ENCODE results near the gene NMNAT1.

The NMNAT1 gene

GRCh38 chr1:9905010-9905409, 38.3 kb upstream of the NMNAT1 start:
- Histone ChIP-seq H3K18ac (ENCODE audit: low read length) (no peak overlapping the region), H3K9me3 (replicated peaks in 1 of 2; ENCODE audit: control insufficient read depth in 2 of 2, insufficient read depth in 1 of 2, low read depth in 1 of 2, low read length in 2 of 2) (no peaks in the 10 kb centered on the region), H3K4me3 (ENCODE audit: low read length in 2 of 2) (no peak overlapping the region), H3K4ac (ENCODE audit: low read length) (no peak overlapping the region), H2AFZ (ENCODE audit: low read length) (no peak overlapping the region), H3K36me3 (replicated peaks in 1 of 2; ENCODE audit: control insufficient read depth in 2 of 2, insufficient read depth in 2 of 2, low read length in 2 of 2) (no peaks in the 10 kb centered on the region), H2BK5ac (ENCODE audit: low read length) (no peak overlapping the region), H3K4me2 (ENCODE audit: insufficient read depth, low read length, poor library complexity, severe bottlenecking) (no peak overlapping the region), H2BK15ac (ENCODE audit: low read length) (no peak overlapping the region), H2AK5ac (ENCODE audit: low read depth, low read length) (no peak overlapping the region), H3K4me1 (ENCODE audit: control insufficient read depth in 2 of 2, insufficient read depth in 1 of 2, low read depth in 1 of 2, low read length in 2 of 2) (peaks cover 3 to 8% of the 10 kb centered on the region in 2 donors), H3K79me1 (ENCODE audit: low read depth, low read length) (peaks cover 6% of the 10 kb centered on the region), H4K91ac (ENCODE audit: low read depth, low read length, poor library complexity) (no peak overlapping the region), H3K23ac (ENCODE audit: low read depth, low read length, poor library complexity) (no peak overlapping the region), H3K27me3 (ENCODE audit: control insufficient read depth in 3 of 3, insufficient read depth in 3 of 3, low read depth in 1 of 3, low read length in 3 of 3) (no peaks in the 10 kb centered on the region), H3K27ac (replicated peaks; ENCODE audit: low read length) (no peak overlapping the region), H4K8ac (ENCODE audit: low read depth, low read length) (no peak overlapping the region), H2BK12ac (ENCODE audit: low read length) (no peak overlapping the region), H3K14ac (ENCODE audit: low read length) (no peak overlapping the region), H2BK120ac (ENCODE audit: low read depth, low read length) (no peak overlapping the region), H3K9ac (ENCODE audit: low read depth, low read length, poor library complexity) (no peak overlapping the region)
- DNase-seq (ENCODE audit: low spot score) = no peak
- 100% methylated on average over 2 of the region's 4 CpGs; no CpG with 5 or more reads in 1 of the 2 donors for WGBS, 2 donors (ENCODE audit: extremely low coverage in 2 of 2, insufficient read length in 2 of 2, insufficient replicate concordance in 1 of 2)

- no peak overlapping the region for H2AK5ac ChIP-seq (ENCODE audit: low read depth, low read length)
- H4K91ac ChIP-seq (ENCODE audit: low read depth, low read length, poor library complexity) = no peak overlapping the region
- no peak overlapping the region for H2BK5ac ChIP-seq (ENCODE audit: low read length)
- H3K18ac ChIP-seq (ENCODE audit: low read length) = no peak overlapping the region
- no peak overlapping the region for H3K27ac ChIP-seq (replicated peaks; ENCODE audit: low read length)
- H3K79me1 ChIP-seq (ENCODE audit: low read depth, low read length) = peaks cover 3% of the 10 kb centered on the region
- no peaks in the 10 kb centered on the region for H3K9me3 ChIP-seq (replicated peaks in 1 of 2; ENCODE audit: control insufficient read depth in 2 of 2, insufficient read depth in 1 of 2, low read depth in 1 of 2, low read length in 2 of 2)
- no peak overlapping the region for H2AFZ ChIP-seq (ENCODE audit: low read length)
- H3K4me2 ChIP-seq (ENCODE audit: insufficient read depth, low read length, poor library complexity, severe bottlenecking) = no peak overlapping the region
- no peaks in the 10 kb centered on the region for H3K36me3 ChIP-seq (replicated peaks in 1 of 2; ENCODE audit: control insufficient read depth in 2 of 2, insufficient read depth in 2 of 2, low read length in 2 of 2)
- H3K27me3 ChIP-seq (ENCODE audit: control insufficient read depth in 3 of 3, insufficient read depth in 3 of 3, low read depth in 1 of 3, low read length in 3 of 3) = no peaks in the 10 kb centered on the region
- no peak overlapping the region for H2BK12ac ChIP-seq (ENCODE audit: low read length)
- DNase-seq (ENCODE audit: low spot score) = no peak
- no peak overlapping the region for H3K9ac ChIP-seq (ENCODE audit: low read depth, low read length, poor library complexity)
- no peak overlapping the region for H3K14ac ChIP-seq (ENCODE audit: low read length)
- H2BK15ac ChIP-seq (ENCODE audit: low read length) = no peak overlapping the region
- peaks cover 3 to 8% of the 10 kb centered on the region in 2 donors for H3K4me1 ChIP-seq (ENCODE audit: control insufficient read depth in 2 of 2, insufficient read depth in 1 of 2, low read depth in 1 of 2, low read length in 2 of 2)
- H3K23ac ChIP-seq (ENCODE audit: low read depth, low read length, poor library complexity) = no peak overlapping the region
- no peak overlapping the region for H4K8ac ChIP-seq (ENCODE audit: low read depth, low read length)
- no CpG with 5 or more reads among the region's 2 CpGs for WGBS, 2 donors (ENCODE audit: extremely low coverage in 2 of 2, insufficient read length in 2 of 2, insufficient replicate concordance in 1 of 2)
- H3K4ac ChIP-seq (ENCODE audit: low read length) = no peak overlapping the region
- H2BK120ac ChIP-seq (ENCODE audit: low read depth, low read length) = no peak overlapping the region
- H3K4me3 ChIP-seq (ENCODE audit: low read length in 2 of 2) = no peak overlapping the region
Measured at GRCh38 chr1:9906466-9906865, 36.8 kb upstream of the NMNAT1 start.

- WGBS, 2 donors (ENCODE audit: extremely low coverage in 2 of 2, insufficient read length in 2 of 2, insufficient replicate concordance in 1 of 2) = no CpG with 5 or more reads among the region's 5 CpGs
Measured at GRCh38 chr1:9907441-9907840, 35.8 kb upstream of the NMNAT1 start.

GRCh38 chr1:9908871-9909233, 34.4 kb upstream of the NMNAT1 start:
- Histone ChIP-seq H4K8ac (ENCODE audit: low read depth, low read length) (no peak overlapping the region), H3K4me2 (ENCODE audit: insufficient read depth, low read length, poor library complexity, severe bottlenecking) (peak overlapping the region; percentile 97), H3K27ac (replicated peaks; ENCODE audit: low read length) (no peak overlapping the region), H3K79me1 (ENCODE audit: low read depth, low read length) (peaks cover 1% of the 10 kb centered on the region), H3K18ac (ENCODE audit: low read length) (peak overlapping the region; percentile 84), H3K4ac (ENCODE audit: low read length) (no peak overlapping the region), H3K4me3 (ENCODE audit: low read length in 2 of 2) (peak overlapping the region; percentile 64 to 91), H3K23ac (ENCODE audit: low read depth, low read length, poor library complexity) (peak overlapping the region; percentile 95), H3K14ac (ENCODE audit: low read length) (no peak overlapping the region), H4K91ac (ENCODE audit: low read depth, low read length, poor library complexity) (no peak overlapping the region), H3K9me3 (replicated peaks in 1 of 2; ENCODE audit: control insufficient read depth in 2 of 2, insufficient read depth in 1 of 2, low read depth in 1 of 2, low read length in 2 of 2) (no peaks in the 10 kb centered on the region), H3K4me1 (ENCODE audit: control insufficient read depth in 2 of 2, insufficient read depth in 1 of 2, low read depth in 1 of 2, low read length in 2 of 2) (peaks cover 3 to 5% of the 10 kb centered on the region in 2 donors), H2AK5ac (ENCODE audit: low read depth, low read length) (peak overlapping the region; percentile 88), H2BK120ac (ENCODE audit: low read depth, low read length) (no peak overlapping the region), H3K36me3 (replicated peaks in 1 of 2; ENCODE audit: control insufficient read depth in 2 of 2, insufficient read depth in 2 of 2, low read length in 2 of 2) (no peaks in the 10 kb centered on the region), H2BK15ac (ENCODE audit: low read length) (no peak overlapping the region), H2BK12ac (ENCODE audit: low read length) (no peak overlapping the region), H2AFZ (ENCODE audit: low read length) (peak overlapping the region; percentile 86), H2BK5ac (ENCODE audit: low read length) (no peak overlapping the region), H3K27me3 (ENCODE audit: control insufficient read depth in 3 of 3, insufficient read depth in 3 of 3, low read depth in 1 of 3, low read length in 3 of 3) (no peaks in the 10 kb centered on the region), H3K9ac (ENCODE audit: low read depth, low read length, poor library complexity) (peak overlapping the region; percentile 91)
- DNase-seq (ENCODE audit: low spot score) = no peak
- WGBS, 2 donors (ENCODE audit: extremely low coverage in 2 of 2, insufficient read length in 2 of 2, insufficient replicate concordance in 1 of 2) = no CpG with 5 or more reads among the region's 4 CpGs

More at GRCh38 chr1:9907441-9907840, 35.8 kb upstream of the NMNAT1 start:
- no peak overlapping the region for H2BK5ac ChIP-seq (ENCODE audit: low read length)
- peaks cover 3 to 5% of the 10 kb centered on the region in 2 donors for H3K4me1 ChIP-seq (ENCODE audit: control insufficient read depth in 2 of 2, insufficient read depth in 1 of 2, low read depth in 1 of 2, low read length in 2 of 2)
- H2BK120ac ChIP-seq (ENCODE audit: low read depth, low read length) = no peak overlapping the region
- H3K27me3 ChIP-seq (ENCODE audit: control insufficient read depth in 3 of 3, insufficient read depth in 3 of 3, low read depth in 1 of 3, low read length in 3 of 3) = no peaks in the 10 kb centered on the region
- no peak overlapping the region for H3K27ac ChIP-seq (replicated peaks; ENCODE audit: low read length)
- DNase-seq (ENCODE audit: low spot score) = no peak
- no peaks in the 10 kb centered on the region for H3K9me3 ChIP-seq (replicated peaks in 1 of 2; ENCODE audit: control insufficient read depth in 2 of 2, insufficient read depth in 1 of 2, low read depth in 1 of 2, low read length in 2 of 2)
- H3K14ac ChIP-seq (ENCODE audit: low read length) = no peak overlapping the region
- no peak overlapping the region for H3K4me2 ChIP-seq (ENCODE audit: insufficient read depth, low read length, poor library complexity, severe bottlenecking)
- no peak overlapping the region for H2BK12ac ChIP-seq (ENCODE audit: low read length)
- no peak overlapping the region for H3K9ac ChIP-seq (ENCODE audit: low read depth, low read length, poor library complexity)
- H2AFZ ChIP-seq (ENCODE audit: low read length) = no peak overlapping the region
- no peaks in the 10 kb centered on the region for H3K36me3 ChIP-seq (replicated peaks in 1 of 2; ENCODE audit: control insufficient read depth in 2 of 2, insufficient read depth in 2 of 2, low read length in 2 of 2)
- no peak overlapping the region for H3K4ac ChIP-seq (ENCODE audit: low read length)
- H4K8ac ChIP-seq (ENCODE audit: low read depth, low read length) = no peak overlapping the region
- H3K18ac ChIP-seq (ENCODE audit: low read length) = no peak overlapping the region
- H2AK5ac ChIP-seq (ENCODE audit: low read depth, low read length) = no peak overlapping the region
- H3K4me3 ChIP-seq (ENCODE audit: low read length in 2 of 2) = no peak overlapping the region
- no peak overlapping the region for H2BK15ac ChIP-seq (ENCODE audit: low read length)
- no peak overlapping the region for H3K23ac ChIP-seq (ENCODE audit: low read depth, low read length, poor library complexity)
- H4K91ac ChIP-seq (ENCODE audit: low read depth, low read length, poor library complexity) = no peak overlapping the region
- peaks cover 1% of the 10 kb centered on the region for H3K79me1 ChIP-seq (ENCODE audit: low read depth, low read length)
